ENCODE data around the gene NKD1.

- no peak for TF ChIP-seq CTCF (conservative IDR thresholded peaks at IDR 0.05; ENCODE audit: low read length)
- no peak for TF ChIP-seq EZH2phosphoT487 (IDR thresholded peaks at IDR 0.05; ENCODE audit: borderline replicate concordance)
Measured at GRCh38 chr16:50604610-50605009, 56.4 kb downstream of the NKD1 start.

All from Loucy (cell line).